Endothelial cell of umbilical vein (primary cell): ENCODE data around the gene SLC6A18. TPM values are rescaled to one million over a fixed set of nuclear protein-coding genes. Genes with fewer than 3 reads are reported as not detected.

Source experiments
- BruUV-seq: library from RNA; stranded (reverse); fragments of 400-500 nt; replicated peaks from 2 replicates; lab custom pipeline; 2021; lab: Mats Ljungman, UMichigan
- CTCF ChIA-PET: fragments of 300-600, 350-600 bp; sonication (Branson Sonifier 250); formaldehyde crosslinking; loops from one replicate; lab custom pipeline; 2021; ENCODE audit warnings: antibody characterized with exemption, inconsistent platforms; lab: Charles Lee
- POLR2A ChIA-PET: fragments of 300-600, 350-600 bp; sonication (Branson Sonifier 250); formaldehyde crosslinking; loops from one replicate; lab custom pipeline; 2021; ENCODE audit warnings: antibody characterized with exemption, inconsistent platforms; lab: Charles Lee
- DNase-seq: peaks from one replicate; pipeline ENCODE4 v3.0.0-alpha.2; 2011; ENCODE audit warnings: low read depth, low spot score
- FAIRE-seq: peaks from 2 replicates; lab custom pipeline; 2011; peaks lifted over from hg19 to GRCh38; lab: Jason Lieb, UNC
- H2AFZ ChIP-seq: 2 replicates; pipeline ENCODE4 v1.6.0; 2012; ENCODE audit warnings: low read depth, low read length, control low read depth, inconsistent platforms
- H3K27ac ChIP-seq: 2 replicates; pipeline ENCODE4 v1.5.1; 2011; ENCODE audit warnings: low read depth, mild to moderate bottlenecking, control low read depth, low read length, moderate library complexity; ENCODE audit not compliant: insufficient read depth
- H3K27me3 ChIP-seq, 2 experiments: 2 replicates each; pipeline versions ENCODE4 v1.6.0 to v1.6.1; 2011; ENCODE audit warnings: low read length in 2 of 2, mixed read lengths in 1 of 2; ENCODE audit not compliant: control insufficient read depth in 2 of 2, insufficient read depth in 2 of 2
- H3K36me3 ChIP-seq, 2 experiments: 2 replicates in 1 of 2; 3 replicates in 1 of 2; pipeline ENCODE4 v1.5.1; 2011; ENCODE audit warnings: low read length in 2 of 2, mild to moderate bottlenecking in 1 of 2, moderate library complexity in 1 of 2; ENCODE audit not compliant: control insufficient read depth in 2 of 2, insufficient read depth in 2 of 2; ENCODE audit errors: extremely low read depth in 1 of 2
- H3K4me1 ChIP-seq: 3 replicates; pipeline ENCODE4 v1.5.1; 2011; ENCODE audit warnings: mild to moderate bottlenecking, low read length; ENCODE audit not compliant: control insufficient read depth, insufficient read depth; ENCODE audit errors: extremely low read depth
- H3K4me2 ChIP-seq: 2 replicates; pipeline ENCODE4 v1.6.1; 2011; ENCODE audit warnings: low read length, control low read depth, mixed read lengths; ENCODE audit not compliant: insufficient read depth
- H3K4me3 ChIP-seq, 3 experiments: fragments of 200-600 bp in 1 of 3; sonication (generic), shearing (Covaris generic) in 1 of 3; replicated peaks in 1 of 3; 2 replicates each; pipeline ENCODE4 v1.5.1; 2011 to 2016; ENCODE audit warnings: control low read depth in 3 of 3, low read length in 3 of 3, mild to moderate bottlenecking in 2 of 3, inconsistent platforms in 1 of 3, low read depth in 1 of 3, moderate library complexity in 1 of 3; ENCODE audit not compliant: insufficient read depth in 1 of 3
- H3K79me2 ChIP-seq: 2 replicates; pipeline ENCODE4 v1.6.0; 2012; ENCODE audit warnings: low read length, inconsistent platforms; ENCODE audit not compliant: control insufficient read depth, insufficient read depth
- H3K9ac ChIP-seq: replicated peaks from 2 replicates; pipeline ENCODE3; 2011; ENCODE audit warnings: low read length, control low read depth; ENCODE audit not compliant: insufficient read depth; ENCODE audit errors: extremely low read depth
- H3K9me1 ChIP-seq: replicated peaks from 3 replicates; pipeline ENCODE4 v1.6.0; 2011; ENCODE audit warnings: mild to moderate bottlenecking, low read length; ENCODE audit not compliant: control insufficient read depth, insufficient read depth; ENCODE audit errors: extremely low read depth
- H3K9me3 ChIP-seq: replicated peaks from 2 replicates; pipeline ENCODE4 v1.5.1; 2012; ENCODE audit warnings: low read length, inconsistent platforms; ENCODE audit not compliant: control insufficient read depth, insufficient read depth
- H4K20me1 ChIP-seq: replicated peaks from 2 replicates; pipeline ENCODE3; 2011; ENCODE audit warnings: mild to moderate bottlenecking, low read length; ENCODE audit not compliant: control insufficient read depth, insufficient read depth; ENCODE audit errors: extremely low read depth
- CTCF ChIP-seq, 2 donors: IDR thresholded peaks; 1 replicate in 1 of 2; 2 replicates in 1 of 2; pipeline ENCODE4 v1.5.1; 2011; ENCODE audit warnings: low read length in 2 of 2, mild to moderate bottlenecking in 2 of 2, moderate library complexity in 2 of 2, control low read depth in 1 of 2, inconsistent platforms in 1 of 2, low read depth in 1 of 2; ENCODE audit not compliant: insufficient read depth in 1 of 2; ENCODE audit errors: extremely low read depth in 1 of 2
- EZH2 ChIP-seq: IDR thresholded peaks from 2 replicates; pipeline ENCODE4 v1.6.1; 2012; ENCODE audit warnings: borderline replicate concordance, low read depth, mild to moderate bottlenecking, moderate library complexity, low read length, inconsistent platforms; ENCODE audit not compliant: severe bottlenecking
- FOS ChIP-seq: IDR thresholded peaks from 2 replicates; pipeline ENCODE4 v1.6.1; 2011; ENCODE audit warnings: mild to moderate bottlenecking, low read length, moderate library complexity, borderline replicate concordance; ENCODE audit not compliant: insufficient read depth
- GATA2 ChIP-seq: IDR thresholded peaks from 2 replicates; pipeline ENCODE4 v1.7.0; 2011; ENCODE audit warnings: low read depth, mild to moderate bottlenecking, moderate library complexity, mixed read lengths, low read length; ENCODE audit not compliant: insufficient read length, insufficient read depth
- JUN ChIP-seq: IDR thresholded peaks from 2 replicates; pipeline ENCODE4 v1.6.1; 2011; ENCODE audit warnings: borderline replicate concordance, low read depth; ENCODE audit not compliant: insufficient read length, insufficient read depth
- MAX ChIP-seq: IDR thresholded peaks from 2 replicates; pipeline ENCODE4 v1.6.1; 2011; ENCODE audit not compliant: insufficient read depth, insufficient read length
- MYC ChIP-seq: IDR thresholded peaks from one replicate; pipeline ENCODE4 v1.6.1; 2011; ENCODE audit warnings: mild to moderate bottlenecking, low read depth, low read length
- POLR2A ChIP-seq: IDR thresholded peaks from 2 replicates; pipeline ENCODE4 v1.6.1; 2012; ENCODE audit warnings: low read depth, mild to moderate bottlenecking, control low read depth, low read length
- POLR2AphosphoS5 ChIP-seq: IDR thresholded peaks from 2 replicates; pipeline ENCODE4 v1.6.1; 2012; ENCODE audit warnings: low read depth, mild to moderate bottlenecking, control low read depth, low read length, moderate library complexity; ENCODE audit not compliant: insufficient read depth
- dilution Hi-C: fragments of 300-500 bp; cut with MboI; formaldehyde crosslinking; loops from one replicate; pipeline ENCODE4 v1.15.0; 2019; ENCODE audit warnings: low sequenced_read_pairs; ENCODE audit not compliant: extremely low pct_ligation_motif_present
- intact Hi-C: fragments of 100-400 bp; cut with micrococcal nuclease; formaldehyde crosslinking; loops from one replicate; pipeline ENCODE4 v1.10.0; 2022
- polyA plus RNA-seq, 4 experiments: library from polyadenylated mRNA; depleted of rRNA in 3 of 4; stranded (reverse) in 3 of 4; unstranded in 1 of 4; fragments of >200 nt; gene quantifications; 2 replicates each; pipeline versions ENCODE4 v1.2.1 to v1.2.3, GENCODE V29; 2011 to 2012; ENCODE audit warnings: missing spikeins in 1 of 4
- total RNA-seq: library from RNA; stranded (reverse); gene quantifications from 2 replicates; pipeline ENCODE4 v1.2.3, GENCODE V29; 2021

SLC6A18 gene
- total and polyA plus RNA-seq, 2 donors (not counting 3 experiments of a cell fraction or from before 2014, with no cell fraction given) = not detected

GRCh38 chr5:1182360-1182632, 42.9 kb upstream of the SLC6A18 start:
- no peak for FAIRE-seq
- no peaks in the 10 kb centered on the region for H4K20me1 ChIP-seq
- H3K27ac ChIP-seq = no peak overlapping the region
- no peaks in the 10 kb centered on the region for H3K27me3 ChIP-seq
- H3K4me2 ChIP-seq = no peak overlapping the region
- TF ChIP-seq MAX (no peak), JUN (no peak), CTCF (IDR thresholded peaks at IDR 0.05; ENCODE audit: extremely low read depth in 1 of 2, insufficient read depth in 1 of 2, low read depth in 1 of 2, low read length in 2 of 2) (no peak), EZH2 (no peak), POLR2A (no peak), MYC (no peak), FOS (no peak), GATA2 (no peak), POLR2AphosphoS5 (no peak)
- no peak overlapping the region for H2AFZ ChIP-seq
- no peaks in the 10 kb centered on the region for H3K79me2 ChIP-seq
- no peaks in the 10 kb centered on the region for H3K9me3 ChIP-seq
- no TSS peak for BruUV-seq
- H3K9ac ChIP-seq = no peak overlapping the region
- no peak for DNase-seq
- H3K9me1 ChIP-seq = no peaks in the 10 kb centered on the region
- dilution Hi-C loops (no loop called here), intact Hi-C loops (no loop called here)
- no peaks in the 10 kb centered on the region for H3K4me1 ChIP-seq
- H3K36me3 ChIP-seq = no peaks in the 10 kb centered on the region
- CTCF ChIA-PET = interaction anchor here (3.9 kb wide), 1 partner anchor 8 kb away, joined by 19 read pairs; no protein-coding TSS in a partner anchor
- no peak overlapping the region for H3K4me3 ChIP-seq
- POLR2A ChIA-PET = no interaction called here
